K562 (cell line): ENCODE data around the gene ZBED4. TPM values are rescaled to one million over a fixed set of nuclear protein-coding genes. Genes with fewer than 3 reads are reported as not detected.

ENCODE experiments used
- ATAC-seq: fragments of 200-7000 bp; cut with Tn5 transposase; 3 replicates; pipeline ENCODE4 v1.9.1; 2020; ENCODE audit warnings: moderate library complexity
- BruUV-seq: library from RNA; stranded (reverse); fragments of 400-500 nt; replicated peaks from 2 replicates; lab custom pipeline; 2021; lab: Mats Ljungman, UMichigan
- CTCF ChIA-PET: fragments of 300-600 bp; formaldehyde crosslinking; extraction: SDS; loops from one replicate; lab custom pipeline; 2021; ENCODE audit warnings: low intra/inter-chr PET ratio; lab: Yijun Ruan, JAX
- POLR2A ChIA-PET: fragments of 300-600, 350-650 bp; sonication (Branson Sonifier 250); formaldehyde crosslinking; extraction: SDS; loops from one replicate; lab custom pipeline; 2021; ENCODE audit warnings: antibody characterized with exemption, inconsistent platforms; lab: Yijun Ruan, JAX
- DNase-seq, 4 experiments: peaks; one replicate each; pipeline versions ENCODE4 v3.0.0 to v3.0.0-alpha.2; 2011 to 2018; ENCODE audit warnings: low spot score in 3 of 4, mixed read lengths in 3 of 4; ENCODE audit errors: extremely low read depth in 1 of 4
- FAIRE-seq: peaks from 2 replicates; lab custom pipeline; 2011; peaks lifted over from hg19 to GRCh38; lab: Jason Lieb, UNC
- H2AFZ ChIP-seq: 2 replicates; pipeline ENCODE4 v1.6.0; 2011; ENCODE audit warnings: low read depth, low read length, control low read depth, inconsistent platforms
- H3K27ac ChIP-seq: fragments of 200-600 bp; 3 replicates; pipeline ENCODE4 v1.8.0; 2011; ENCODE audit warnings: low read depth, mild to moderate bottlenecking, control low read depth, inconsistent platforms, low read length, moderate library complexity, mixed read lengths; ENCODE audit errors: extremely low read depth
- H3K27me3 ChIP-seq, 2 experiments: fragments of 300-600 bp in 1 of 2; 2 replicates in 1 of 2; 3 replicates in 1 of 2; pipeline versions ENCODE4 v1.6.0 to v1.8.0; 2011; ENCODE audit warnings: inconsistent platforms in 2 of 2, low read length in 2 of 2, mild to moderate bottlenecking in 1 of 2, mixed read lengths in 1 of 2, moderate library complexity in 1 of 2; ENCODE audit not compliant: control insufficient read depth in 2 of 2, insufficient read depth in 2 of 2
- H3K36me3 ChIP-seq: fragments of 300-600 bp; 3 replicates; pipeline ENCODE4 v1.8.0; 2011; ENCODE audit warnings: mild to moderate bottlenecking, low read length, inconsistent platforms; ENCODE audit not compliant: control insufficient read depth, insufficient read depth
- H3K4me1 ChIP-seq, 2 experiments: fragments of 200-600 bp in 1 of 2; replicated peaks in 1 of 2; 2 replicates in 1 of 2; 3 replicates in 1 of 2; pipeline versions ENCODE4 v1.5.1 to v1.8.0; 2011; ENCODE audit warnings: inconsistent platforms in 2 of 2, low read length in 2 of 2, mild to moderate bottlenecking in 1 of 2, mixed read lengths in 1 of 2, moderate library complexity in 1 of 2; ENCODE audit not compliant: control insufficient read depth in 2 of 2, insufficient read depth in 2 of 2
- H3K4me2 ChIP-seq: 2 replicates; pipeline ENCODE4 v1.6.1; 2011; ENCODE audit warnings: low read length, control low read depth, inconsistent platforms, mixed read lengths; ENCODE audit not compliant: insufficient read depth
- H3K4me3 ChIP-seq: fragments of 200-600 bp; sonication (generic), shearing (Covaris generic); 2 replicates; pipeline ENCODE4 v1.5.1; 2016; ENCODE audit warnings: control low read depth, inconsistent platforms
- H3K79me2 ChIP-seq: fragments of 200-600 bp; 3 replicates; pipeline ENCODE4 v1.8.0; 2011; ENCODE audit warnings: low read length, inconsistent platforms; ENCODE audit not compliant: control insufficient read depth, insufficient read depth
- H3K9ac ChIP-seq, 2 experiments: 2 replicates each; pipeline versions ENCODE4 v1.6.0 to v1.6.1; 2011; ENCODE audit warnings: low read depth in 2 of 2, low read length in 2 of 2, control low read depth in 1 of 2, inconsistent platforms in 1 of 2, mild to moderate bottlenecking in 1 of 2, mixed read lengths in 1 of 2; ENCODE audit not compliant: insufficient read depth in 1 of 2
- H3K9me1 ChIP-seq: one replicate; pipeline ENCODE4 v1.6.0; 2011; ENCODE audit warnings: inconsistent platforms, mild to moderate bottlenecking, low read length, moderate library complexity; ENCODE audit not compliant: control insufficient read depth, insufficient read depth
- H3K9me3 ChIP-seq: replicated peaks from 2 replicates; pipeline ENCODE4 v1.5.1; 2011; ENCODE audit warnings: low read depth, low read length, inconsistent platforms; ENCODE audit not compliant: control insufficient read depth, insufficient read depth
- H4K20me1 ChIP-seq: replicated peaks from 2 replicates; pipeline ENCODE4 v1.6.1; 2011; ENCODE audit warnings: low read length, inconsistent platforms, mixed read lengths; ENCODE audit not compliant: control insufficient read depth, insufficient read depth
- ELF2 ChIP-seq: fragments of 250-450 bp; sonication (Bioruptor Pico); IDR thresholded peaks from 2 replicates; pipeline ENCODE4 v1.5.0; 2021; ENCODE audit warnings: mild to moderate bottlenecking
- FUS ChIP-seq: fragments of 200-400 bp; formaldehyde crosslinking; optimal IDR thresholded peaks from 2 replicates; pipeline ENCODE3; 2017; ENCODE audit warnings: low read depth, low read length
- HDAC1 ChIP-seq, 2 experiments: fragments of 450-650 bp; IDR thresholded peaks; 2 replicates each; pipeline ENCODE4 v1.6.1; 2016 to 2017; ENCODE audit warnings: inconsistent platforms in 1 of 2, mild to moderate bottlenecking in 1 of 2, moderate library complexity in 1 of 2
- HNRNPK ChIP-seq: fragments of 200-400 bp; formaldehyde crosslinking; IDR thresholded peaks from one replicate; pipeline ENCODE4 v1.6.1; 2018; ENCODE audit warnings: mild to moderate bottlenecking, low read depth, low read length; ENCODE audit not compliant: poor library complexity, severe bottlenecking
- MTA3 ChIP-seq: fragments of 450-650 bp; formaldehyde crosslinking; IDR thresholded peaks from 2 replicates; pipeline ENCODE4 v1.6.1; 2017; ENCODE audit warnings: mild to moderate bottlenecking, borderline replicate concordance
- NUFIP1 ChIP-seq: fragments of 450-650 bp; IDR thresholded peaks from 2 replicates; pipeline ENCODE4 v1.6.1; 2018; ENCODE audit not compliant: partially characterized antibody
- PML ChIP-seq: IDR thresholded peaks from 2 replicates; pipeline ENCODE4 v1.6.1; 2012; ENCODE audit warnings: low read length, inconsistent platforms
- POLR3G ChIP-seq: IDR thresholded peaks from 2 replicates; pipeline ENCODE4 v1.6.1; 2011; ENCODE audit not compliant: insufficient read length, insufficient replicate concordance; ENCODE audit errors: extremely low read depth
- POU5F1 ChIP-seq: fragments of 150-350 bp; IDR thresholded peaks from 2 replicates; pipeline ENCODE4 v1.6.1; 2014; ENCODE audit warnings: borderline replicate concordance, low read length, low read depth, mild to moderate bottlenecking; ENCODE audit not compliant: partially characterized antibody
- RBM25 ChIP-seq: fragments of 200-400 bp; formaldehyde crosslinking; IDR thresholded peaks from 2 replicates; pipeline ENCODE4 v1.6.1; 2018; ENCODE audit warnings: low read length, low read depth, moderate library complexity; ENCODE audit not compliant: severe bottlenecking
- SMARCB1 ChIP-seq: IDR thresholded peaks from 2 replicates; pipeline ENCODE4 v1.6.1; 2011; ENCODE audit warnings: improper control_type of control experiment, low read depth; ENCODE audit not compliant: insufficient read length
- SMARCE1 ChIP-seq: fragments of 450-650 bp; IDR thresholded peaks from 2 replicates; pipeline ENCODE4 v1.7.1; 2016; ENCODE audit warnings: mild to moderate bottlenecking
- XRCC5 ChIP-seq: fragments of 200-400 bp; formaldehyde crosslinking; IDR thresholded peaks from 2 replicates; pipeline ENCODE4 v1.6.1; 2017; ENCODE audit warnings: low read depth, mild to moderate bottlenecking, low read length
- ZNF764 ChIP-seq: fragments of 250-450 bp; sonication (Bioruptor Pico); IDR thresholded peaks from 2 replicates; pipeline ENCODE4 v1.4.0; 2020; ENCODE audit warnings: low read depth, mild to moderate bottlenecking, moderate library complexity
- WGBS: fragments of 100-300 bp; shearing (Covaris generic); methylation state at CpG from one replicate; pipeline ENCODE4 v1.1.6; 2016; ENCODE audit warnings: low coverage, mixed read lengths; ENCODE audit not compliant: insufficient coverage; ENCODE audit errors: missing lambda C conversion rate; 5-methylcytosine and 5-hydroxymethylcytosine counted together
- in situ Hi-C: fragments of 300-500 bp; cut with MboI; formaldehyde crosslinking; loops from 4 replicates; pipeline ENCODE4 v1.15.0; 2018; ENCODE audit warnings: inconsistent platforms, mixed read lengths
- intact Hi-C: fragments of 100-400 bp; cut with micrococcal nuclease; formaldehyde crosslinking; loops from 2 replicates; pipeline ENCODE4 v1.14.2; 2022
- polyA plus RNA-seq, 8 experiments: library from polyadenylated mRNA; depleted of rRNA in 4 of 8; stranded (reverse) in 5 of 8; unstranded in 3 of 8; fragments of >200 nt; fragmentation: Nextera tagmentation in 2 of 8; fragmentation: Illumina TruSeq in 1 of 8; extraction: Ambion mirVana in 2 of 8; extraction: Trizol in 1 of 8; gene quantifications; 2 replicates each; pipeline versions ENCODE4 v1.2.1 to v1.2.3, GENCODE V29; 2011 to 2014; ENCODE audit warnings: inconsistent platforms in 1 of 8, missing spikeins in 1 of 8
- total RNA-seq, 7 experiments: library from RNA; depleted of rRNA in 6 of 7; stranded (reverse); fragments of >200 nt in 6 of 7; fragmentation: Illumina TruSeq in 2 of 7; extraction: Trizol in 2 of 7; gene quantifications; 2 replicates each; pipeline versions ENCODE4 v1.2.1 to v1.2.3, GENCODE V29; 2011 to 2021; ENCODE audit warnings: low replicate concordance in 1 of 7
- TF ChIP-seq, protein P1 (sequence below): sonication (generic); formaldehyde crosslinking; IDR thresholded peaks from 2 replicates; pipeline ENCODE4 v1.4.0; 2020; ENCODE audit warnings: mild to moderate bottlenecking, missing genetic modification reagents
- TF ChIP-seq, protein P2 (sequence below): fragments of 450-650 bp; IDR thresholded peaks from one replicate; pipeline ENCODE4 v1.6.1; 2018; ENCODE audit warnings: mild to moderate bottlenecking, moderate library complexity; ENCODE audit not compliant: partially characterized antibody
- TF ChIP-seq, protein P3 (sequence below): sonication (generic); formaldehyde crosslinking; IDR thresholded peaks from 2 replicates; pipeline ENCODE4 v1.8.0; 2022; ENCODE audit warnings: mild to moderate bottlenecking, missing genetic modification reagents

The ZBED4 gene
- total and polyA plus RNA-seq, 9 of the 15 experiments (the other 6 are each of a cell fraction or from before 2014, with no cell fraction given) = 1.5 to 16.8 (median 7.4) TPM

DNA sequence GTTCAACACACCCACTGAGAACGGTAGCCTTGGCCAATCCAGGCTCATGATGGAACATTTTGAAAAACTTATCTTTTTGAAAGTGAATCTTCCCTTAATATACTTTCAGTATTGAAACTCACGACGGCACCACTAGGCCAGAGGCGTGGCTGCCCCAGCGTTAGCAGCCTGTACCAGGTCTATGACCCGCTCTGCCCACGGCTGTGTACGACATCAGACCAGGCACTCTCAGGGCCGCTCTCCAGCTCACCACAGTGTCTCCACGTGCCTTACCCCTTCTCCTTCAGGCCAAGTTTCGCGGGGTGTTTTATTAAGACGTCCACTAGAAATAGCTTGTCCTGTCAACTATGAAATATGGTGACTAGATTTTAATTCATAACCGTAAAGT lies 33.4 kb downstream of the ZBED4 start:
- Histone ChIP-seq H3K9me3 (peaks cover 7% of the 10 kb centered on the region), H3K4me2 (no peak overlapping the region), H4K20me1 (no peaks in the 10 kb centered on the region), H3K27ac (no peak overlapping the region), H3K4me3 (no peak overlapping the region), H3K27me3 (no peaks in the 10 kb centered on the region), H3K36me3 (peaks cover 56% of the 10 kb centered on the region; the same call in 2 of the 3 replicates), H3K9ac (no peak overlapping the region), H3K9me1 (no peaks in the 10 kb centered on the region), H3K79me2 (peaks cover 8% of the 10 kb centered on the region; the same call in 2 of the 3 replicates), H2AFZ (no peak overlapping the region), H3K4me1 (no peaks in the 10 kb centered on the region; a peak in 1 of 5 replicates)
- no TSS peak for BruUV-seq
- no peak for ATAC-seq
- 95% methylated on average over 12 of the region's 14 CpGs for WGBS
- ChIA-PET POLR2A (no interaction called here), CTCF (no interaction called here)
- intact Hi-C loops = no loop called here
- in situ Hi-C loops = no loop called here
- no peak for DNase-seq
- no peak for FAIRE-seq
- no peak for TF ChIP-seq XRCC5
- no peak for TF ChIP-seq ZNF764 (CRISPR knock-in tag)
- TF ChIP-seq, protein P1, sequence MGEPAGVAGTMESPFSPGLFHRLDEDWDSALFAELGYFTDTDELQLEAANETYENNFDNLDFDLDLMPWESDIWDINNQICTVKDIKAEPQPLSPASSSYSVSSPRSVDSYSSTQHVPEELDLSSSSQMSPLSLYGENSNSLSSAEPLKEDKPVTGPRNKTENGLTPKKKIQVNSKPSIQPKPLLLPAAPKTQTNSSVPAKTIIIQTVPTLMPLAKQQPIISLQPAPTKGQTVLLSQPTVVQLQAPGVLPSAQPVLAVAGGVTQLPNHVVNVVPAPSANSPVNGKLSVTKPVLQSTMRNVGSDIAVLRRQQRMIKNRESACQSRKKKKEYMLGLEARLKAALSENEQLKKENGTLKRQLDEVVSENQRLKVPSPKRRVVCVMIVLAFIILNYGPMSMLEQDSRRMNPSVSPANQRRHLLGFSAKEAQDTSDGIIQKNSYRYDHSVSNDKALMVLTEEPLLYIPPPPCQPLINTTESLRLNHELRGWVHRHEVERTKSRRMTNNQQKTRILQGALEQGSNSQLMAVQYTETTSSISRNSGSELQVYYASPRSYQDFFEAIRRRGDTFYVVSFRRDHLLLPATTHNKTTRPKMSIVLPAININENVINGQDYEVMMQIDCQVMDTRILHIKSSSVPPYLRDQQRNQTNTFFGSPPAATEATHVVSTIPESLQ = no peak
- TF ChIP-seq ELF2 = no peak
- TF ChIP-seq POU5F1 = no peak
- no peak for TF ChIP-seq POLR3G
- TF ChIP-seq, protein P2, sequence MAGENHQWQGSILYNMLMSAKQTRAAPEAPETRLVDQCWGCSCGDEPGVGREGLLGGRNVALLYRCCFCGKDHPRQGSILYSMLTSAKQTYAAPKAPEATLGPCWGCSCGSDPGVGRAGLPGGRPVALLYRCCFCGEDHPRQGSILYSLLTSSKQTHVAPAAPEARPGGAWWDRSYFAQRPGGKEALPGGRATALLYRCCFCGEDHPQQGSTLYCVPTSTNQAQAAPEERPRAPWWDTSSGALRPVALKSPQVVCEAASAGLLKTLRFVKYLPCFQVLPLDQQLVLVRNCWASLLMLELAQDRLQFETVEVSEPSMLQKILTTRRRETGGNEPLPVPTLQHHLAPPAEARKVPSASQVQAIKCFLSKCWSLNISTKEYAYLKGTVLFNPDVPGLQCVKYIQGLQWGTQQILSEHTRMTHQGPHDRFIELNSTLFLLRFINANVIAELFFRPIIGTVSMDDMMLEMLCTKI = no peak
- TF ChIP-seq NUFIP1 = no peak
- TF ChIP-seq SMARCE1 = no peak
- TF ChIP-seq HNRNPK = no peak
- TF ChIP-seq, protein P3, sequence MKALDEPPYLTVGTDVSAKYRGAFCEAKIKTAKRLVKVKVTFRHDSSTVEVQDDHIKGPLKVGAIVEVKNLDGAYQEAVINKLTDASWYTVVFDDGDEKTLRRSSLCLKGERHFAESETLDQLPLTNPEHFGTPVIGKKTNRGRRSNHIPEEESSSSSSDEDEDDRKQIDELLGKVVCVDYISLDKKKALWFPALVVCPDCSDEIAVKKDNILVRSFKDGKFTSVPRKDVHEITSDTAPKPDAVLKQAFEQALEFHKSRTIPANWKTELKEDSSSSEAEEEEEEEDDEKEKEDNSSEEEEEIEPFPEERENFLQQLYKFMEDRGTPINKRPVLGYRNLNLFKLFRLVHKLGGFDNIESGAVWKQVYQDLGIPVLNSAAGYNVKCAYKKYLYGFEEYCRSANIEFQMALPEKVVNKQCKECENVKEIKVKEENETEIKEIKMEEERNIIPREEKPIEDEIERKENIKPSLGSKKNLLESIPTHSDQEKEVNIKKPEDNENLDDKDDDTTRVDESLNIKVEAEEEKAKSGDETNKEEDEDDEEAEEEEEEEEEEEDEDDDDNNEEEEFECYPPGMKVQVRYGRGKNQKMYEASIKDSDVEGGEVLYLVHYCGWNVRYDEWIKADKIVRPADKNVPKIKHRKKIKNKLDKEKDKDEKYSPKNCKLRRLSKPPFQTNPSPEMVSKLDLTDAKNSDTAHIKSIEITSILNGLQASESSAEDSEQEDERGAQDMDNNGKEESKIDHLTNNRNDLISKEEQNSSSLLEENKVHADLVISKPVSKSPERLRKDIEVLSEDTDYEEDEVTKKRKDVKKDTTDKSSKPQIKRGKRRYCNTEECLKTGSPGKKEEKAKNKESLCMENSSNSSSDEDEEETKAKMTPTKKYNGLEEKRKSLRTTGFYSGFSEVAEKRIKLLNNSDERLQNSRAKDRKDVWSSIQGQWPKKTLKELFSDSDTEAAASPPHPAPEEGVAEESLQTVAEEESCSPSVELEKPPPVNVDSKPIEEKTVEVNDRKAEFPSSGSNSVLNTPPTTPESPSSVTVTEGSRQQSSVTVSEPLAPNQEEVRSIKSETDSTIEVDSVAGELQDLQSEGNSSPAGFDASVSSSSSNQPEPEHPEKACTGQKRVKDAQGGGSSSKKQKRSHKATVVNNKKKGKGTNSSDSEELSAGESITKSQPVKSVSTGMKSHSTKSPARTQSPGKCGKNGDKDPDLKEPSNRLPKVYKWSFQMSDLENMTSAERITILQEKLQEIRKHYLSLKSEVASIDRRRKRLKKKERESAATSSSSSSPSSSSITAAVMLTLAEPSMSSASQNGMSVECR (CRISPR knock-in tag) = no peak
- TF ChIP-seq MTA3 = no peak
- no peak for TF ChIP-seq SMARCB1
- TF ChIP-seq HDAC1 (IDR thresholded peaks at IDR 0.05) = no peak
- TF ChIP-seq FUS = no peak
- TF ChIP-seq PML = no peak
- TF ChIP-seq RBM25 = no peak
